Activated CD8-positive, alpha-beta memory T cell treated with anti-CD3 and anti-CD28 coated beads, Interleukin-2, amount 50 U/mL, for 24 hours (primary cell): ENCODE data around the gene POLR3G.

ENCODE experiments used
- DNase-seq: peaks from one replicate; pipeline ENCODE4 v3.0.0-alpha.2; 2020; ENCODE audit errors: extremely low read depth

Gene POLR3G

GRCh38 chr5:90503596-90503995 is 28.9 kb downstream of the POLR3G start:
- DNase-seq = no peak

GRCh38 chr5:90504743-90505142 is 30.1 kb downstream of the POLR3G start:
- no peak for DNase-seq

- DNase-seq = no peak
Measured at GRCh38 chr5:90506221-90506620, 31.6 kb downstream of the POLR3G start.

- DNase-seq = no peak
Measured at GRCh38 chr5:90510438-90510837, 35.8 kb downstream of the POLR3G start.

- no peak for DNase-seq
Measured at GRCh38 chr5:90514520-90514919, 39.9 kb downstream of the POLR3G start.

GRCh38 chr5:90518661-90519060 is 44.0 kb downstream of the POLR3G start:
- no peak for DNase-seq

GRCh38 chr5:90519081-90519480 is 44.4 kb downstream of the POLR3G start:
- DNase-seq = no peak

- no peak for DNase-seq
Measured at GRCh38 chr5:90528601-90529193, 54.0 kb downstream of the POLR3G start.

- peak; percentile 92 for DNase-seq
Measured at GRCh38 chr5:90529194-90529938, 54.7 kb downstream of the POLR3G start, which contains the start of gene LYSMD3. Gene LYSMD3, minus strand, starts transcription at chr5:90529584. Its CDS starts 4,295 bp downstream, at chr5:90525289.

GRCh38 chr5:90529939-90530677 is 55.4 kb downstream of the POLR3G start:
- peak; percentile 25 for DNase-seq

GRCh38 chr5:90530736-90531487 is 56.2 kb downstream of the POLR3G start:
- DNase-seq = no peak

GRCh38 chr5:90533794-90534193 is 59.1 kb downstream of the POLR3G start:
- DNase-seq = no peak

- no peak for DNase-seq
Measured at GRCh38 chr5:90534922-90535321, 60.3 kb downstream of the POLR3G start.

- no peak for DNase-seq
Measured at GRCh38 chr5:90542827-90543519, 68.3 kb downstream of the POLR3G start.

- DNase-seq = no peak
Measured at GRCh38 chr5:90545511-90545910, 70.8 kb downstream of the POLR3G start.

GRCh38 chr5:90546216-90546837 is 71.7 kb downstream of the POLR3G start:
- no peak for DNase-seq

- DNase-seq = no peak
Measured at GRCh38 chr5:90547072-90547536, 72.4 kb downstream of the POLR3G start.

- no peak for DNase-seq
Measured at GRCh38 chr5:90548069-90548593, 73.5 kb downstream of the POLR3G start.

GRCh38 chr5:90549223-90549622 is 74.6 kb downstream of the POLR3G start:
- DNase-seq = no peak

- DNase-seq = no peak
Measured at GRCh38 chr5:90549729-90550275, 75.1 kb downstream of the POLR3G start.
